Measurements from ENCODE around the gene CYP4F11. TPM values are rescaled to one million over a fixed set of nuclear protein-coding genes. Genes with fewer than 3 reads are reported as not detected.

Gene CYP4F11
- total and polyA plus RNA-seq, 2 donors (not counting 3 experiments of a cell fraction or from before 2014, with no cell fraction given), result not detected

DNA sequence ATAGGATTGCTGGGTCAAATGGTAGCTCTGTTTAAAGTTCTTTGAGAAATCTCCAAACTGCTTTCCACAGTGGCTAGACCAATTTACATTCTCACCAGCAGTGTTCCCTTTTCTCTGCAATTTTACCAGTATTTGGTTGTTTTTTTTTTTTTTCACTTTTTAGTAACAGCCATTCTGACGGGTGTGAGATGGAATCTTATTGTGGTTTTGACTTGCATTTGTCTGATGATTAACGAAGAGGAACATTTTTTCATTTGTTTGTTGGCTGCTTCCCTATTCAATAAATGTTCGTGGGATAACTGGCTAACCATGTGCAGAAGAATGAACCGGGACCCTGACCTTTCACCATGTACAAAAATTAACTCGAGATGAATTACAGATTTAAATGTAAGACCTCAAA lies 67.7 kb downstream of the CYP4F11 start:
- intact Hi-C loops (cut with micrococcal nuclease), result no loop called here

More for the DNA sequence above, 67.7 kb downstream of the CYP4F11 start:
- FAIRE-seq (no peak), DNase-seq (ENCODE audit: low read depth, low spot score) (no peak)
- no peaks in the 10 kb centered on the region for H3K36me3 ChIP-seq (ENCODE audit: control insufficient read depth in 2 of 2, extremely low read depth in 1 of 2, insufficient read depth in 2 of 2, low read length in 2 of 2)
- no peaks in the 10 kb centered on the region for H4K20me1 ChIP-seq (replicated peaks; ENCODE audit: control insufficient read depth, extremely low read depth, insufficient read depth, low read length)
- dilution Hi-C loops (cut with MboI; ENCODE audit: extremely low pct_ligation_motif_present, low sequenced_read_pairs), result no loop called here
- no peak overlapping the region for H3K9ac ChIP-seq (replicated peaks; ENCODE audit: extremely low read depth, insufficient read depth, low read length)
- no peak overlapping the region for H3K4me3 ChIP-seq (replicated peaks in 1 of 3; ENCODE audit: insufficient read depth in 1 of 3, low read depth in 1 of 3, low read length in 3 of 3)
- ChIA-PET CTCF (no interaction called here), POLR2A (no interaction called here)
- H3K9me1 ChIP-seq (replicated peaks; ENCODE audit: control insufficient read depth, extremely low read depth, insufficient read depth, low read length), result no peaks in the 10 kb centered on the region
- H3K79me2 ChIP-seq (ENCODE audit: control insufficient read depth, insufficient read depth, low read length), result no peaks in the 10 kb centered on the region
- no peaks in the 10 kb centered on the region for H3K9me3 ChIP-seq (replicated peaks; ENCODE audit: control insufficient read depth, insufficient read depth, low read length)
- BruUV-seq (replicated peaks), result no TSS peak
- H3K4me1 ChIP-seq (ENCODE audit: control insufficient read depth, extremely low read depth, insufficient read depth, low read length), result no peaks in the 10 kb centered on the region
- H2AFZ ChIP-seq (ENCODE audit: low read depth, low read length), result no peak overlapping the region
- TF ChIP-seq POLR2AphosphoS5 (IDR thresholded peaks at IDR 0.05; ENCODE audit: insufficient read depth, low read depth, low read length) (no peak), POLR2A (IDR thresholded peaks at IDR 0.05; ENCODE audit: low read depth, low read length) (no peak), EZH2 (IDR thresholded peaks at IDR 0.05; ENCODE audit: borderline replicate concordance, low read depth, low read length, severe bottlenecking) (no peak), JUN (IDR thresholded peaks at IDR 0.05; ENCODE audit: borderline replicate concordance, insufficient read depth, insufficient read length, low read depth) (no peak), GATA2 (IDR thresholded peaks at IDR 0.05; ENCODE audit: insufficient read depth, insufficient read length, low read depth, low read length) (no peak), MAX (IDR thresholded peaks at IDR 0.05; ENCODE audit: insufficient read depth, insufficient read length) (no peak), MYC (IDR thresholded peaks at IDR 0.05; ENCODE audit: low read depth, low read length) (no peak), CTCF (IDR thresholded peaks at IDR 0.05; ENCODE audit: extremely low read depth in 1 of 2, insufficient read depth in 1 of 2, low read depth in 1 of 2, low read length in 2 of 2) (no peak), FOS (IDR thresholded peaks at IDR 0.05; ENCODE audit: borderline replicate concordance, insufficient read depth, low read length) (no peak)
- no peak overlapping the region for H3K4me2 ChIP-seq (ENCODE audit: insufficient read depth, low read length)
- no peak overlapping the region for H3K27ac ChIP-seq (ENCODE audit: insufficient read depth, low read depth, low read length)
- no peaks in the 10 kb centered on the region for H3K27me3 ChIP-seq (ENCODE audit: control insufficient read depth in 2 of 2, insufficient read depth in 2 of 2, low read length in 2 of 2)

All from endothelial cell of umbilical vein (primary cell).